ENCODE measurements around the gene NGDN.
"Not testable (repeated sequence)": the region's sequence is repeated elsewhere in the genome, so short reads cannot be mapped to it uniquely, and the experiment has no call there.

Gene NGDN, protein sequence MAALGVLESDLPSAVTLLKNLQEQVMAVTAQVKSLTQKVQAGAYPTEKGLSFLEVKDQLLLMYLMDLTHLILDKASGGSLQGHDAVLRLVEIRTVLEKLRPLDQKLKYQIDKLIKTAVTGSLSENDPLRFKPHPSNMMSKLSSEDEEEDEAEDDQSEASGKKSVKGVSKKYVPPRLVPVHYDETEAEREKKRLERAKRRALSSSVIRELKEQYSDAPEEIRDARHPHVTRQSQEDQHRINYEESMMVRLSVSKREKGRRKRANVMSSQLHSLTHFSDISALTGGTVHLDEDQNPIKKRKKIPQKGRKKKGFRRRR

DNA sequence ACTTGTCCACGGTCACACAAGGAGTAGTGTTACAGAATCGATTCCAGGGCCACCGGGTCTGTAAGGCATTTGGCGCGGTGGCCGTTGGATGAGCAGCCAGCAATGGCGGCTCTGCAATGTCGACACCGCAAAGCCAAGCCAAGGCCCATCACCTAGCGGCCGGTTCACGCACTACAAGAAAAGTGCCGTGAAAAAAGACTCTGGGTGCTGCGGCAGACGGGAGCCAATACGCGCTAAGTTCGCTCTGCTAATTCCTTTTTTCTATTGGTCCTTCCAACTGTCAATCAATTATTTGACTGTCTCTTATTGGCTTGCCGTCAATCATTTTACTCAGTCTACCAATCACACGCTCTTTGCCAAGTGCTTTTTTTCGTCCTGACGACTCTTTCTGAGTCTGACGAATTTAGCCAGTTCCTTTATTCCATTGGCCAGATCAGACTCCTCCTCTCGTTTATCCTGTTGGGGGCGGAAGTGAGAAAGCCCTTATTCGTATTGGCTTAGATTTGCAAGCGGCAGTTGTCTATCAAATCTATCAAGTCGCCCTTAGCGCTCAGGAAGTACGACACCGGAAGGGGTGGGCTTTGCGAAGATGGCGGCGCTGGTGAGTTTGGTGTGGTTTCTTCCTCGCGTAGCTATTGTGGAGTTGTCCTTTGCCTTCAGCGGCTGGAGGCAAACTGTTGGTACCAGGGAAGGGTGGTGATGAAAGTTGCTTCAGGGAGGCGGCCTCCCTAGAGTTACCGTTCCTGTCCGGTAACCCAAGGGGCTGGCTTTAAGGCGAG, at the start of gene NGDN:
Gene NGDN, plus strand, starts transcription at position 577 of the 779 bp plus-strand sequence. Its CDS starts 13 bp downstream, at position 590.
- DNase-seq (ENCODE audit: low read depth, low spot score), result peak; percentile 94

DNA sequence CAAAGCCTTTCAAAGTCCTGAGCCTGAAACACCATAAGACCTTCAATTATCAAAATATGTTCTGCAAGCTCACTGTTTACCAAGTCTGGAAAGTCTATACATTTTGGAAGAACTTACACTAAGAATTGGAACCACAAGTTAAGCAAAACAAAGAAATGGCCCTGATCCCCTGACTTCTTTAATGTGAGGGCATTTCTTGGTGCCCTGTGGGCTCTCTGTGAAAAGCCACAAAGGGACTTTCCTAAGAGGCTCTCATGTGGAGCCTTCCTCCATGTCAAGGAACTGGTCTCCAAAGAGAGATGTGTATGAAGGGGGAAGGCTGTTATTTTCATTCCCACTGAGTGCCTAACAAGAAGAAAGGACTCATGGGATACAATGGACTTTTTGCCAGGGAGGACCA, 47.9 kb upstream of the NGDN start:
- DNase-seq (ENCODE audit: low read depth, low spot score), result no peak

DNA sequence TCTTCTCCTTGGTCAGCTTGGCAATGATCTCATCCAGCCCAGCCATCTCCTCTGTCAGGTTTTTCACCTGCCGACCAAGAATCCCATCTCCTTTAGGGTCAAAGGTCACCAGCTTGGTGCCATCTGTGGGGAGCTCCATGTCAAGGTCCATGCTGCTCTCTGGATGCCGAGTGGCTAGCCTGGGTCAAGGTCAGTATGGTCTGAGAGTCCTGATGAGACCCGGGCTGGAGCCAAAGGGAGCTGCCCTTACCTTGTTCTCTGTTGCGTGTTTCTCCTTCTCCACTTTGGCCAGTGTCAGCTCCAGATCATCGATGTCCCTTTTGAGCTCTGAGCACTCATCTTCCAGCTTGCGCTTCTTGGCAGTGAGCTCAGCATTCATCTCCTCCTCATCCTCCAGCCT, 45.8 kb upstream of the NGDN start:
- DNase-seq (ENCODE audit: low read depth, low spot score), result no peak

DNA sequence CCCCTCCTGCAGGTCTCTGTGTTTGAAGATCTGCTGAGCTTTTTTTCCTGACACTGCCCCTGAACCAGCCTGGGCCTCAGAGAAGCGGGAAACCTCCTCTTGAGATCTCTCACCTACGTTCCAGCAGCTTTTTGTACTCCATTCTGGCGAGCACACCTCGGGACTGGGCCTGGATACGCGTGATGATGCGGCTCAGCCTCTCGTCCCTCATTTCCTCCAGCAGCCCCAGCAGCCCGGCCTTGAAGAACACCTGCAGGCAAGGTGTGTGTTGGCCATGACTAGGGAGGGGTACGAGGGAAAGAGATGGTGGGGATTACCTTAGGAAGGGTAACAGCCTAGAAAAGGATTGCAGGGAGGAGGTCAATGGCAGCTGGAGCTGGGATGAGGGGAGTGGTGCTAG, 44.3 kb upstream of the NGDN start:
- no peak for DNase-seq (ENCODE audit: low read depth, low spot score)

DNA sequence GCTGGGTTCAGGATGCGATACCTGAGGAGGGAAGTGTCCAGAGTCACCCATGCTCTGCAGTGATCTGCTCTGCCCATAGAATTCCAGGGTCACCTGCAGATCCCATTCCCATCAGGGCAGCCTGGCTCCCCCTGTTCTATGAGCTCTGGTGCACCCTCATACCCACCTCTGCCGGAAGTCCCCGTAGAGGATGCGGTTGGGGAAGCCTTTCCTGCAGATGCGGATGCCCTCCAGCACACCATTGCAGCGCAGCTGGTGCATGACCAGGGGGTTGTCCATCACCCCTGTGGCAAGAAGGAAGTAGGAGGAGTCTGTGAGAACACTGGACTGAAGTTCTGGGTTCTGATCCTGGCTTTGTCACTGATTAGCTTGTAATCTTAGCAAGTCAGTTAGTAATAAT, 43.7 kb upstream of the NGDN start:
- not testable (repeated sequence) for DNase-seq (ENCODE audit: low read depth, low spot score)

DNA sequence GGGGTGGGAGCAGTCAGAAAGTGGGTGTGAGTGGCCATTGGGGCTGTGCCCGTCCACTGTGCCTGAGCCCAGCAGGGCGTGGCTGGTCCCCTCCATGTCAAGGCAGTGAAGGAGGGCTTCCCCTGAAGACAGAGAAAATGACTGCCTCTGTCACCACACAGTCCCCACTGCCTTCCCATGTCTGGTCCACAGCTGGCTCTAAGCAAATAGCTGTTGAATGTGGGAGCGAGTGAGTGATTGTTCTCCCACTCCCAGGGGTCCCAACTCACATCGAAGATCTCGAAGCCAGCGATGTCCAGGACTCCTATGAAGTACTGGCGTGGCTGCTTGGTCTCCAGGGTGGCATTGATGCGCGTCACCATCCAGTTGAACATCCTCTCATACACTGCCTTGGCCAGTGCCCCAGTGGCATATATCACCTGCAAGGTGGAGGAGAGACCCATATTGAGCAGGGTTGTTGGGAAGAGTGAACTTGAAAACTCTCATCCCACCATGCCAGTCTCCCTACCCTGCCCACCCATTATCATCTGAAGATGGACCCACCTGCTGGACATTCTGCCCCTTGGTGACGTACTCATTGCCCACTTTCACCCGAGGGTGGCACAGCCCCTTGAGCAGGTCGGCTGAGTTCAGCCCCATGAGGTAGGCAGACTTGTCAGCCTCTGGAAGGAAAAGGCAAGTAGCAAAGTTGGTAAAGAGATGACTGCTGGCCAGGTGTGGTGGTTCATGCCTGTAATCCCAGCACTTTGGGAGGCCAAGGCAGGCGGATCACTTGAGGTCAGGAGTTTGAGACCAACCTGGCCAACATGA, 40.6 kb upstream of the NGDN start:
- DNase-seq (ENCODE audit: low read depth, low spot score), result no peak

DNA sequence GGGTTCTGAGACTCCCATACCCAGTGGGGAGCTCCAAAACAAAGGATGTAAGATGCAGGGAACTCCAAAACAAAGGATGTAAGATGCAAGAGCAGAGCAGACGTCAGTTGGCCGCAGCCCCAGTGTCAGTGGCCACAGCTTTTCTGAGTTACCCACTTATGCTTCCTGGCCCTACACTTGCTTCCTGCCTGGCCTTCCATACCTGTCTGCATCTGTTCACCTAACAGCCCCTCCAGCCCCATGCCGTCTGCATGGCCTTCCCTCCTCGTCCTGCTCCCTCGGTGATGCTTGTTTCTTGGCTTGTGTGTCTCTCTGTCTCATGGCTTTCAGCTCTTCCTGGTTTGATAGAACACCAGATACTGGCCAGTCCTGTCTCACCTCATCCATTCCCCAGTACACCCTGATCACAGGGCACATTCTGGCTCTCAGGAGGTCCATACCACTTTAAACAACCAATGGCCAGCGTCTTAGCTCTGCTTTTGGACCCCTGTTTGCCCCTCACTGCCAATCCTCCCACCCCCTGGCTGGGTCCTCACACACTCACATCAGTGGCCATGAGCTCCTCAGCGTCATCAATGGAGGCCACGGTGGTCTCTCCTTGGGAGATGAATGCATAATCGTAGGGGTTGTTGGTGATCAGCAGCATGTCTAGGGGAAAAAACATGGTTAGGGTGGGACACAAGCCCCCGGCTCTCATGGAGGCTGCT, 39.3 kb upstream of the NGDN start:
- DNase-seq (ENCODE audit: low read depth, low spot score), result no peak

DNA sequence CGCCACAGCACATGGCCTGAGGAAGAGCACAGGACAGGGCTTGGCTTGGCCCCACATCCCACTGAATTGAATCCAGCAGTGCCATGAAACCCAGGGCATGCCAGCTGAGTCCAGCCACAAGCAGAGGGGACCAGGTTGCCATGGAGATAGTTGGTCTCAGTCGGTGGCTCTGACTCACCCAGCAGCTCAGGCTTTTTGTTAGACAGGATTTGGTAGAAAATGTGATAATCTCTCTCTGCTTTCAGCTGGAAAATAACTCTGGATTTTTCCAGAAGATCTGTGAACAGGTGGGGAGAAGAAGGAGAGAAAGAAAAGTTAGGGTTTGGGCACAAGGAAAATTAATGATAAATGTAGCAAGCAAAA, 38.8 kb upstream of the NGDN start:
- no peak for DNase-seq (ENCODE audit: low read depth, low spot score)

DNA sequence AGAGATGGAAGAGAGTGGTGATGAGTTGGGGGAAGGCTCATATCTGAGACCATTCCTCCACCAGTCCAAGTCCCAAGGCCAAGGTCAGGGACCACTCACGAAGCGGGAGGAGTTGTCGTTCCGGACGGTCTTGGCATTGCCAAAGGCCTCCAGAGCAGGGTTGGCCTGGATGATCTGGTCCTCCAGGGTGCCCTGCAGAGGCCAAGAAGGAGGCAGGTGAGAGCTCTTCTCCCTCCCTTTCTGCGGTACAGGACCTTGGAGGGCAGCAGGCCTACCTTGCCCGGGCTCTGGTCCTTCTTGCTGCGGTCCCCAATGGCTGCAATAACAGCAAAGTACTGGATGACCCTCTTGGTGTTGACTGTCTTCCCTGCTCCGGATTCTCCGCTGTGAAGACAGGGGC, 38.0 kb upstream of the NGDN start:
- DNase-seq (ENCODE audit: low read depth, low spot score), result no peak

DNA sequence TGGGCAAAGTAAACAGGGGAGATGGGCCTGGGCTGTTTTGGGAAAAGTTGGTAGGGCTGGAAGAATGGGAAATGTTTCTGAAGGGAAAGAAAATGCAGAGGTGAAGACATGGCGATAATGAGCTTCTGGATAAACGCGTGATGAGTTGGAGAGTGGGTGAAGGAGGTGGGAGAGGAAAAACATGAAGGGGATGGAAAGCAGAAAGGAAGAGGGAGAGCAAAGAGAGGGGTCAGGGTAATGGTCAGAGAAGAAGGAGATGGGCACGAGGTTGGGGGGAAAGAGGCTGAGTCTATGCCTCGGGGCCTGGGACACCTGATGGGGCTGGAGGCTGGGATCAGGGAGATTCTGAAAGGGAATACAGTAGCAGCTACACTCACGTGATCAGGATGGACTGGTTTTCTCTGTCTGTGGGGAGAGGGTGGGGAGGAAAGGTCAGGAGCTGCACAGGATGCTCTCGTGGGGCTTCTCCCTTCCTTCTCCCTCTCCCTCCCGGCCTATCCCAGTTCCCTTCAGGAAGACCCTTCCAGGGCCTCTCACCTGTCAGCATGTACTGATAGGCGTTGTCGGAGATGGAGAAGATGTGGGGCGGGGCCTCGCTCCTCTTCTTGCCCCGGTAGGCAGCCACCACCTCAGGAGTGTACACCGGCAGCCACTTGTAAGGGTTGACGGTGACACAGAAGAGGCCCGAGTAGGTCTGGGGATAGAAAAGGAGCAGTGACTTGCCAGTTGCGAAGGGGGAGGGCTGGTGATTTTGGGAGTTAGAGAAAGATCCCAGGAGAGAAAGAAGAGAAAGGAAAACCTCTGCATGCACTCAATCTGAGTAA, 37.2 kb upstream of the NGDN start:
- no peak for DNase-seq (ENCODE audit: low read depth, low spot score)

DNA sequence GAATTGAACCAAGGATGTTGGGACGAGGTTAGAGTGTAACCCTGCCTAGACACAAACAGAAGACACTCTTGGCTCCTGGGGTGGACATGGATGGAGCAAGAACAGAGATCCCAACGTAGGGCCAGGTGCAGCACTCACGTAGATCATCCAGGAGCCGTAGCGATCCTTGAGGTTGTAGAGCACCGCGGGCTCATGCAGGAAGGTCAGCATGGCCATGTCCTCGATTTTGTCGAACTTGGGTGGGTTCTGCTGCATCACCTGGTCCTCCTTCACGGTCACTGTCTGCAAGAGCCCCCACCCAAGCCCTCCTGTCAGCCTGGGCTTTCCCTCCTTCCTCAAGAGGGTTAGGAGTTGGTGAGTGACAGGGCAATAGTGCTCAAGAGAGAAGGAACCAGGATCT, 36.6 kb upstream of the NGDN start:
- no peak for DNase-seq (ENCODE audit: low read depth, low spot score)

DNA sequence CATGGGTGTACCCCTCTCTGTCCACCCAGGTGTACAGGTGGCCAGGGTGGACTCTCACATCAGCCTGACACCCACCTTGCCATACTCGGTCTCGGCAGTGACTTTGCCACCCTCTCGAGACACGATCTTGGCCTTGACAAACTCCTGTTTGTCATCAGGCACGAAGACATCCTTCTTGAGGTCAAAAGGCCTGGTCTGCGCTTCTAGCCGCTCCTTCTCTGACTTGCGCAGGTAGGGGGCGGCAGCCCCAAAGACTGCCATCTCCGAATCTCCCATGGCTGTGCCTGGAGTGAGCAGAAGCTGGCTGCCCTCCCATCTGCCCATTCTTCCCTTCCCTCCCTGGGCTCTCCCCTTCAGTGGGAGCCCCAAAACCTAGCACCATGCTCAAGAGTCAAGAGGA, 36.0 kb upstream of the NGDN start:
- DNase-seq (ENCODE audit: low read depth, low spot score), result no peak

DNA sequence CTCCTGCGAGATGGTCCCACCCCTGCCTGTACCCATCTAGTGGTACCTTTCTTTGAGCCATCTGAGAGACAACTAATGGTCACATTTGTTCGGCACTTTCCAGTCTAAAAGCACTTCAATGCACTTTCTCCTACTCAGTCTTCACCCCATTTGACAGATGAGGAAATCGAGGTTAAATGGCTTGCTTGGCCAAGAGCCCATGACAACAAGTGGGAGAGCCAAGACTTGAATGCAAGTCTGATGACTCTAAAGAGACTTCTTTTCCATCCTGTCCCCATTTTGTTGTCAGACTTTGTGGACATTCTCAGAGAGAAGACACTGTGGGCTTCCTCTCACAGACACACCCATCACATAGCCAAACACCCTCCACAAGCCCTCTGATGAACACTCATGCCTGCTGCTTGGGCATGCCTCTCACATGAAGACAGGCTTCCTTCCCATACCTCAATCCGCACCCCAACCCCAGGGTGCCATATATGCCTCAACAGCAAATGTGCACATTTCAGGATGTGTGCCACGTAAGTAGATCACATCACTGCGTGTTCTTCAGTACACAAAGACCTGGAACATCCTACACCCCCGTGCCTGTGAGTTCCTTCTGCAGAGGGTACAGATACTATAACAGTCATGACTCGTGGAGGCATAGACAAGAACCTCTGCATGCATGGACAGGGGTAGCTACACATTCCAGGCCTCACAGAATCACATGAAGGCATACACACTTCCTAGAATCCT, 34.8 kb upstream of the NGDN start:
- no peak for DNase-seq (ENCODE audit: low read depth, low spot score)

DNA sequence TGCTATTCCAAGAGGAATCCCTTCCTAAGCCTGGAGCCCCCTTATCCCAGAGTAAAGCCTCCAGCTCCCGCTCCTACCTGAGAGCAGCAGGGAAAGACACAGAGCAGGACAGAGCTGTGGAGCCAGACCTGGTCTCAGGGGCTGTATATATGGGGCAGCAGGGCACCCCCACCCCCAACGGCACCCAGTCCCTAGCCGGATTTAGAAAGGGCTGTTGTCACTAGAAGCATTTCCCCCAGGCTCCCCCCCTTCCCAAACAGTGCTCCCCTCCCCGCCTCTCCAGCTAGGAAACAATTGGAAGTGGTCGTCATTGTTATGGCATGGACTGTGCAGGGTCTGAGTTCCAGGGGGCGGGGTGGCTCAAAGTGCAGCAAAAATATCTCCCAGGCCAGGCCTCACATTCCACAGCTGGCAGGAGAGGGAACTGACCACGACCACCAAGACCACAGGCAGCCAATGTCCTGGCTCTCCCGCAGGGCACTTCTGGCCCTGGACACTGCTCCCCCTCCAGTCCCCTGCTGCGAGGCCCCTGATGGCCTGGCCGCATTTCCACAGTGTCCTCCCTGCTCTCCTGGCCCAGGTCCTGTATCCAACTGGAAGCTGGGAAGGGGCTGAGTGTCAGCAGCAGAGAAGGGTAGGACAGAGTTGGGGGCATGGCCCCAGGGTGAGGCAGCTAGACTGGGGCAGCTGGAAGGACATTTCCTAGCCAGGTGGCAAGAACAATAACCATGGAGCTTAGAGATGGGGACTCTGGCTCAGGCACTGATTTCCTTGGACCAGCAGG, 33.8 kb upstream of the NGDN start, which contains the start of gene MYH7:
Gene MYH7, minus strand, starts transcription at position 118 of the 784 bp plus-strand sequence. CDS start 1,928 bp downstream, outside the sequence.
- DNase-seq (ENCODE audit: low read depth, low spot score), result no peak

DNA sequence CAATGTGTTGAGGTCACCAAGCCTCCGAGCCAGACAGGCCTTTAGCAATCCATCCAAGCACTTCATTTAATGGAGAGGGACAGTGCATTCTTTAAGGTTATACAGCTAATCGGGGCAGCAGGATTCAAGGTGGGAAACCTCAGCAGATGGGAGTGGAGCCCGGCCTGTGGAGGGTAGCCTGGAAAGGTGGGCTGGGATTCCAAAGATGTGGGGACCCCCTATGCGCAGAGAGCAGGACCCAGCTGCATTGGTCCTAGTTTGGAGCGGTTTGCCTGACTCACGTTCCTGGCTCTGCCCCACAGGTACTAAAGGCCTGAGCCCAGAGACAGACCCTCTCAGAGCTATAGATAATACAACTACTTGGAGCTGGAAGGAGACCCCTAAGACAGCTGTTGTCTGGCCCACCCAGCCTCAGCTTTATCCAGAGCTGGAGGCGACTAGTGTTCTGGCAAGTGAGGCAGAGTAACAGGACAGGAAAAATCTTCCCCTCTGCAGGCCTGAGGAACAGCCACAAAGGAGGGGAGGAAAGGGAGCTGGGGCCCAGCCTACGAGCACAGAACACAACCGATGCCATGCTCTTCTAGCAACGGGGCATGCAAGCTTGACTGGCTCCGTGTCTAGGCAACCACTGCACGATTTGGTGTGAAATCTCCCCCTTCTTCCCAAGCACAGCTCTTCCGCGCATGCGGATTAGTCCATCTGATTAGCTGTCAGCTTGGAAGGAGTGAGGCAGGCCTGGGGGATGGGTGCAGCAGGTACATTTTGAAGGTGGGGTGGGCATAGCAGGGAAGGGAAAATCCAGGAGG, 33.0 kb upstream of the NGDN start:
- no peak for DNase-seq (ENCODE audit: low read depth, low spot score)

DNA sequence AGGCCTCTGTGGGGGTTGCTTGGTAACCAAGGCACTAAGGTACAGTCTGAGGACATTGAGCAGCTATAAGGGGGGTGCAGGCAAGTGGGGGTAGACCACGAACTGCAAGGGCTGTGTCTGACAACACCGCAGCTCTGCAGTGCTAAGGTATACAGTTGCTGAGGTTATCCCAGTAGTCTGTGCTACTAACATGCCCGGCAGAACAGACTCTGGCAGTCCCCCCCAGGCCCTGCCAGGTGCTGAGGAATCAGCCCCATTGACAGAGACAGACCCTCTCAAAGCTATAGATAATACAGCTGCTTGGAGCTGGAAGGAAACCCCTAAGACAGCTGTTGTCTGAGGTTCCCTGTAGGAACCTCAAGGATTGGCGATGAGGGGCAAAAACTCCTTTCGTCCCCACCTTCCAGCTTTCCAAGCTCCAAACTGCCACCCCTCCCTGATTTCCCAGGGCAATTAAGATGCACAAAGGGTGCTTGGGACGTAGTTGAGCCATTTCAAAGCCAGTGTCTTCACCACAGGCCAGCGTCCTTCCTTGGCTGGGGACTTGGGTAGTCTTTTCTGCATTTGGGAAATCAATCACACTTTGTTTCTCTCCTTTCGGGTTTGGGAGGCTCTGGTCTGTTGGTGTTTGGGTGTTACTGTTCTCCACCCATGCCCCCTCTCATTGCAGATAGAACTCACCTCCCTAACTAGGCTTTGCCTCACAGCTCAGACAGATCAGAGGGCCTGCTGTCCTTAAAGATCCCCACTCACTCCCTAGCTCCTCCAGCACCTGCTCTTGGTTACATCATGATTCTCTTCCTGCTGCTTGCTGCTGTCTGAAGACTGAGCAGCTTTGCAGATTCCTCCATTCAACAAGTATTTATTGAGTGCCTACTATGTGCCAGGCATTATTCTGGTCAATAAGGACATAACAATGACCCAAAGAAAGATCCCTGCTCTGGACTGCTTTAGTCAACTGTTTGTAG, 32.1 kb upstream of the NGDN start:
- DNase-seq (ENCODE audit: low read depth, low spot score), result no peak

All from activated CD4-positive, CD25-positive, alpha-beta regulatory T cell treated with anti-CD3 and anti-CD28 coated beads, Interleukin-2, amount 50 U/mL, for 16 hours (primary cell).